Neuron (in vitro differentiated cells): Measurements from ENCODE around the gene SPOCD1.

Experiments used
- H2AFZ ChIP-seq: one replicate; pipeline ENCODE4 v1.6.1; 2013; ENCODE audit warnings: low read depth, mild to moderate bottlenecking, inconsistent platforms, low read length, moderate library complexity
- H3K27me3 ChIP-seq: one replicate; pipeline ENCODE4 v1.6.1; 2013; ENCODE audit warnings: low read length; ENCODE audit not compliant: insufficient read depth
- H3K36me3 ChIP-seq: one replicate; pipeline ENCODE4 v1.6.1; 2013; ENCODE audit warnings: low read length; ENCODE audit not compliant: insufficient read depth
- H3K4me1 ChIP-seq: one replicate; pipeline ENCODE4 v1.6.1; 2013; ENCODE audit warnings: low read length; ENCODE audit not compliant: insufficient read depth
- H3K4me3 ChIP-seq: 2 replicates; pipeline ENCODE4 v1.5.1; 2013; ENCODE audit warnings: mild to moderate bottlenecking, low read length, moderate library complexity
- H3K9me3 ChIP-seq: one replicate; pipeline ENCODE4 v1.6.1; 2013; ENCODE audit warnings: low read length

The SPOCD1 gene

GRCh38 chr1:31778763-31779488, 36.9 kb downstream of the SPOCD1 start:
- Histone ChIP-seq H3K4me3 (no peak overlapping the region), H3K36me3 (no peaks in the 10 kb centered on the region), H3K27me3 (peaks cover 38% of the 10 kb centered on the region), H3K9me3 (peaks cover 3% of the 10 kb centered on the region), H3K4me1 (peaks cover 30% of the 10 kb centered on the region), H2AFZ (no peak overlapping the region)

GRCh38 chr1:31776516-31776915, 39.3 kb downstream of the SPOCD1 start:
- H3K36me3 ChIP-seq, result no peaks in the 10 kb centered on the region
- peaks cover 63% of the 10 kb centered on the region for H3K27me3 ChIP-seq
- peaks cover 3% of the 10 kb centered on the region for H3K9me3 ChIP-seq
- H2AFZ ChIP-seq, result no peak overlapping the region
- peaks cover 17% of the 10 kb centered on the region for H3K4me1 ChIP-seq
- H3K4me3 ChIP-seq, result no peak overlapping the region

- H2AFZ ChIP-seq, result no peak overlapping the region
- H3K4me1 ChIP-seq, result peaks cover 17% of the 10 kb centered on the region
- H3K36me3 ChIP-seq, result no peaks in the 10 kb centered on the region
- H3K9me3 ChIP-seq, result peaks cover 3% of the 10 kb centered on the region
- H3K4me3 ChIP-seq, result no peak overlapping the region
- peaks cover 67% of the 10 kb centered on the region for H3K27me3 ChIP-seq
These were observed 39.8 kb downstream of the SPOCD1 start for GRCh38 chr1:31776032-31776431.

GRCh38 chr1:31775210-31775999, 40.4 kb downstream of the SPOCD1 start:
- Histone ChIP-seq H3K4me3 (no peak overlapping the region), H3K9me3 (peaks cover 3% of the 10 kb centered on the region), H3K27me3 (peaks cover 74% of the 10 kb centered on the region), H3K36me3 (no peaks in the 10 kb centered on the region), H3K4me1 (peaks cover 16% of the 10 kb centered on the region), H2AFZ (no peak overlapping the region)

GRCh38 chr1:31774495-31774894, 41.3 kb downstream of the SPOCD1 start:
- peaks cover 81% of the 10 kb centered on the region for H3K27me3 ChIP-seq
- H3K4me3 ChIP-seq, result no peak overlapping the region
- H3K36me3 ChIP-seq, result no peaks in the 10 kb centered on the region
- peaks cover 16% of the 10 kb centered on the region for H3K4me1 ChIP-seq
- peaks cover 3% of the 10 kb centered on the region for H3K9me3 ChIP-seq
- H2AFZ ChIP-seq, result no peak overlapping the region

GRCh38 chr1:31773861-31774260, 42.0 kb downstream of the SPOCD1 start:
- H3K4me1 ChIP-seq, result peaks cover 16% of the 10 kb centered on the region
- no peak overlapping the region for H3K4me3 ChIP-seq
- peaks cover 3% of the 10 kb centered on the region for H3K9me3 ChIP-seq
- peaks cover 78% of the 10 kb centered on the region for H3K27me3 ChIP-seq
- no peak overlapping the region for H2AFZ ChIP-seq
- no peaks in the 10 kb centered on the region for H3K36me3 ChIP-seq

GRCh38 chr1:31772669-31773248, 43.1 kb downstream of the SPOCD1 start:
- Histone ChIP-seq H3K4me3 (no peak overlapping the region), H3K9me3 (peaks cover 3% of the 10 kb centered on the region), H3K27me3 (peaks cover 84% of the 10 kb centered on the region), H3K4me1 (peaks cover 16% of the 10 kb centered on the region), H2AFZ (no peak overlapping the region), H3K36me3 (no peaks in the 10 kb centered on the region)

- Histone ChIP-seq H3K36me3 (no peaks in the 10 kb centered on the region), H3K9me3 (peaks cover 3% of the 10 kb centered on the region), H3K4me3 (peak overlapping the region; percentile 35), H3K27me3 (peaks cover 81% of the 10 kb centered on the region), H3K4me1 (peaks cover 16% of the 10 kb centered on the region), H2AFZ (no peak overlapping the region)
These were observed 43.7 kb downstream of the SPOCD1 start for GRCh38 chr1:31771891-31772668.

- Histone ChIP-seq H3K9me3 (no peaks in the 10 kb centered on the region), H3K4me3 (no peak overlapping the region), H2AFZ (no peak overlapping the region), H3K4me1 (peaks cover 23% of the 10 kb centered on the region), H3K36me3 (no peaks in the 10 kb centered on the region), H3K27me3 (peaks cover 71% of the 10 kb centered on the region)
These were observed 46.0 kb downstream of the SPOCD1 start for GRCh38 chr1:31769720-31770390.

- H3K9me3 ChIP-seq, result no peaks in the 10 kb centered on the region
- H3K27me3 ChIP-seq, result peaks cover 65% of the 10 kb centered on the region
- H3K4me3 ChIP-seq, result no peak overlapping the region
- peaks cover 27% of the 10 kb centered on the region for H3K4me1 ChIP-seq
- H3K36me3 ChIP-seq, result no peaks in the 10 kb centered on the region
- no peak overlapping the region for H2AFZ ChIP-seq
These were observed 46.7 kb downstream of the SPOCD1 start for GRCh38 chr1:31768939-31769704.

- peaks cover 29% of the 10 kb centered on the region for H3K4me1 ChIP-seq
- H2AFZ ChIP-seq, result no peak overlapping the region
- H3K4me3 ChIP-seq, result no peak overlapping the region
- H3K27me3 ChIP-seq, result peaks cover 58% of the 10 kb centered on the region
- no peaks in the 10 kb centered on the region for H3K36me3 ChIP-seq
- H3K9me3 ChIP-seq, result no peaks in the 10 kb centered on the region
These were observed 47.4 kb downstream of the SPOCD1 start for GRCh38 chr1:31768407-31768907.

- peaks cover 37% of the 10 kb centered on the region for H3K4me1 ChIP-seq
- peaks cover 46% of the 10 kb centered on the region for H3K27me3 ChIP-seq
- H2AFZ ChIP-seq, result no peak overlapping the region
- no peaks in the 10 kb centered on the region for H3K9me3 ChIP-seq
- H3K4me3 ChIP-seq, result no peak overlapping the region
- H3K36me3 ChIP-seq, result no peaks in the 10 kb centered on the region
These were observed 48.6 kb downstream of the SPOCD1 start for GRCh38 chr1:31767225-31767624.
